ENCODE data around the gene EML6.

The EML6 gene

GRCh38 chr2:54889053-54889452 lies 165.6 kb downstream of the EML6 start:
- DNase-seq, result no peak

GRCh38 chr2:54891909-54892308 lies 168.4 kb downstream of the EML6 start:
- no peak for DNase-seq

- no peak for DNase-seq
Measured at GRCh38 chr2:54894467-54894866, 171.0 kb downstream of the EML6 start.

GRCh38 chr2:54895730-54896129 lies 172.3 kb downstream of the EML6 start:
- DNase-seq, result no peak

- no peak for DNase-seq
Measured at GRCh38 chr2:54897420-54898310, 174.2 kb downstream of the EML6 start.

GRCh38 chr2:54898456-54899226 lies 175.2 kb downstream of the EML6 start:
- DNase-seq, result no peak

GRCh38 chr2:54899576-54900200 lies 176.2 kb downstream of the EML6 start:
- no peak for DNase-seq

GRCh38 chr2:54901224-54901986 lies 177.9 kb downstream of the EML6 start:
- no peak for DNase-seq

GRCh38 chr2:54902763-54903162 lies 179.3 kb downstream of the EML6 start:
- no peak for DNase-seq

GRCh38 chr2:54903736-54904554 lies 180.5 kb downstream of the EML6 start:
- DNase-seq, result peak; percentile 64

- DNase-seq, result no peak
Measured at GRCh38 chr2:54904836-54905235, 181.4 kb downstream of the EML6 start.

GRCh38 chr2:54906716-54907115 lies 183.3 kb downstream of the EML6 start:
- DNase-seq, result no peak

- no peak for DNase-seq
Measured at GRCh38 chr2:54907663-54908062, 184.2 kb downstream of the EML6 start.

GRCh38 chr2:54908591-54908990 lies 185.1 kb downstream of the EML6 start:
- no peak for DNase-seq

- DNase-seq, result no peak
Measured at GRCh38 chr2:54909001-54909400, 185.5 kb downstream of the EML6 start.

- DNase-seq, result no peak
Measured at GRCh38 chr2:54912305-54912704, 188.8 kb downstream of the EML6 start.

GRCh38 chr2:54912893-54913292 lies 189.4 kb downstream of the EML6 start:
- no peak for DNase-seq

- no peak for DNase-seq
Measured at GRCh38 chr2:54914637-54915036, 191.2 kb downstream of the EML6 start.

GRCh38 chr2:54915101-54915500 lies 191.6 kb downstream of the EML6 start:
- DNase-seq, result no peak

GRCh38 chr2:54916637-54917036 lies 193.2 kb downstream of the EML6 start:
- no peak for DNase-seq

GRCh38 chr2:54918647-54919280 lies 195.3 kb downstream of the EML6 start:
- DNase-seq, result no peak
